GM12878 (cell line): ENCODE results near the gene PSPN. TPM values are rescaled to one million over a fixed set of nuclear protein-coding genes. Genes with fewer than 3 reads are reported as not detected.

ENCODE experiments used
- BHLHE40 ChIP-seq, 2 experiments: fragments of 450-650 bp in 1 of 2; IDR thresholded peaks; 2 replicates each; pipeline ENCODE4 v1.6.1; 2011 to 2017; ENCODE audit warnings: low read depth in 2 of 2, borderline replicate concordance in 1 of 2, improper control_type of control experiment in 1 of 2, low read length in 1 of 2, mild to moderate bottlenecking in 1 of 2
- CBFB ChIP-seq: IDR thresholded peaks from 2 replicates; pipeline ENCODE4 v1.6.1; 2016; ENCODE audit warnings: antibody characterized with exemption, low read depth
- CBX5 ChIP-seq: sonication (generic); IDR thresholded peaks from 2 replicates; pipeline ENCODE4 v1.6.1; 2016; ENCODE audit warnings: low read depth, moderate library complexity, mild to moderate bottlenecking, inconsistent platforms
- CHD2 ChIP-seq: IDR thresholded peaks from 2 replicates; pipeline ENCODE4 v1.6.1; 2011; ENCODE audit warnings: low read depth, low read length, improper control_type of control experiment, borderline replicate concordance
- E2F4 ChIP-seq: IDR thresholded peaks from 2 replicates; pipeline ENCODE4 v1.6.1; 2012; ENCODE audit warnings: low read depth, low read length, improper control_type of control experiment
- EP300 ChIP-seq, 2 experiments: fragments of 150-350 bp in 1 of 2; IDR thresholded peaks; 2 replicates each; pipeline ENCODE4 v1.6.1; 2011 to 2012; ENCODE audit warnings: low read depth in 2 of 2, low read length in 2 of 2, borderline replicate concordance in 1 of 2, improper control_type of control experiment in 1 of 2, inconsistent platforms in 1 of 2; ENCODE audit not compliant: control insufficient read depth in 1 of 2
- FOXK2 ChIP-seq: fragments of 450-650 bp; IDR thresholded peaks from 2 replicates; pipeline ENCODE4 v1.6.1; 2017; ENCODE audit warnings: mild to moderate bottlenecking, moderate library complexity
- HDAC6 ChIP-seq: fragments of 200-600 bp; sonication (generic); IDR thresholded peaks from one replicate; pipeline ENCODE4 v1.8.0; 2017; ENCODE audit warnings: antibody characterized with exemption; ENCODE audit not compliant: unreplicated experiment
- IKZF2 ChIP-seq, 2 experiments: fragments of 450-650 bp; IDR thresholded peaks; 2 replicates each; pipeline ENCODE4 v1.6.1; 2017; ENCODE audit warnings: mild to moderate bottlenecking in 2 of 2, moderate library complexity in 2 of 2
- IRF3 ChIP-seq: fragments of 450-650 bp; IDR thresholded peaks from 2 replicates; pipeline ENCODE4 v1.6.1; 2014; ENCODE audit warnings: mild to moderate bottlenecking
- JUND ChIP-seq: IDR thresholded peaks from 2 replicates; pipeline ENCODE4 v1.6.1; 2012; ENCODE audit warnings: low read depth, mild to moderate bottlenecking, low read length, improper control_type of control experiment, moderate library complexity
- KDM1A ChIP-seq: fragments of 200-600 bp; sonication (generic); IDR thresholded peaks from 2 replicates; pipeline ENCODE4 v1.6.1; 2016; ENCODE audit warnings: borderline replicate concordance
- KLF5 ChIP-seq: fragments of 450-650 bp; IDR thresholded peaks from 2 replicates; pipeline ENCODE4 v1.6.1; 2014; ENCODE audit warnings: mild to moderate bottlenecking; ENCODE audit not compliant: partially characterized antibody
- MTA2 ChIP-seq: fragments of 450-650 bp; IDR thresholded peaks from 2 replicates; pipeline ENCODE4 v1.6.1; 2016; ENCODE audit warnings: low read depth, mild to moderate bottlenecking, moderate library complexity
- MYC ChIP-seq: IDR thresholded peaks from 2 replicates; pipeline ENCODE4 v1.6.1; 2011; ENCODE audit warnings: mild to moderate bottlenecking, low read length, moderate library complexity, inconsistent platforms; ENCODE audit not compliant: insufficient read depth, insufficient replicate concordance, insufficient read length, severe bottlenecking
- RELB ChIP-seq: fragments of 450-650 bp; IDR thresholded peaks from 2 replicates; pipeline ENCODE4 v1.6.1; 2017; ENCODE audit warnings: low read depth, mild to moderate bottlenecking, moderate library complexity
- SREBF2 ChIP-seq: IDR thresholded peaks from 2 replicates; pipeline ENCODE4 v1.6.1; 2012; ENCODE audit warnings: mild to moderate bottlenecking, low read length
- STAT3 ChIP-seq: IDR thresholded peaks from 2 replicates; pipeline ENCODE4 v1.6.1; 2011; ENCODE audit warnings: low read depth, low read length, improper control_type of control experiment
- TAF1 ChIP-seq: IDR thresholded peaks from 2 replicates; pipeline ENCODE4 v1.6.1; 2011; ENCODE audit warnings: mild to moderate bottlenecking, low read depth, low read length, borderline replicate concordance
- TCF12 ChIP-seq: IDR thresholded peaks from 2 replicates; pipeline ENCODE4 v1.6.1; 2011; ENCODE audit warnings: low read depth, mild to moderate bottlenecking, low read length
- TCF3 ChIP-seq: IDR thresholded peaks from 2 replicates; pipeline ENCODE4 v1.6.1; 2012; ENCODE audit warnings: low read depth, mild to moderate bottlenecking, low read length, borderline replicate concordance; ENCODE audit not compliant: insufficient read depth
- YBX1 ChIP-seq: fragments of 450-650 bp; IDR thresholded peaks from 2 replicates; pipeline ENCODE4 v1.6.1; 2016; ENCODE audit warnings: antibody characterized with exemption
- YY1 ChIP-seq: IDR thresholded peaks from 2 replicates; pipeline ENCODE4 v1.6.1; 2011; ENCODE audit warnings: low read depth, mild to moderate bottlenecking, low read length
- ZNF24 ChIP-seq: fragments of 450-650 bp; IDR thresholded peaks from 2 replicates; pipeline ENCODE4 v1.6.1; 2017; ENCODE audit warnings: antibody characterized with exemption, mild to moderate bottlenecking
- polyA plus RNA-seq, 11 experiments: library from polyadenylated mRNA; depleted of rRNA in 4 of 11; unstranded in 6 of 11; stranded (reverse) in 5 of 11; fragments of >200 nt; fragmentation: Nextera tagmentation in 4 of 11; fragmentation: Illumina TruSeq in 1 of 11; extraction: Ambion mirVana in 4 of 11; extraction: Trizol in 1 of 11; gene quantifications; 1 replicate in 1 of 11; 2 replicates in 10 of 11; pipeline versions ENCODE4 v1.2.1 to v1.2.3, GENCODE V29; 2011 to 2016; ENCODE audit warnings: inconsistent platforms in 2 of 11, missing spikeins in 2 of 11, low read depth in 1 of 11
- total RNA-seq, 4 experiments: library from RNA; depleted of rRNA in 3 of 4; stranded (reverse); fragments of >200 nt in 3 of 4; fragmentation: Illumina TruSeq in 1 of 4; extraction: Trizol in 1 of 4; gene quantifications; 2 replicates each; pipeline versions ENCODE4 v1.2.1 to v1.2.3, GENCODE V29; 2013 to 2021
- TF ChIP-seq, protein P1 (sequence below), 3 experiments: IDR thresholded peaks in 2 of 3; conservative IDR thresholded peaks in 1 of 3; 2 replicates each; pipeline ENCODE4 v1.5.1; 2011; ENCODE audit warnings: low read depth in 3 of 3, low read length in 3 of 3, mild to moderate bottlenecking in 3 of 3, control low read depth in 2 of 3, moderate library complexity in 2 of 3, inconsistent platforms in 1 of 3, mixed read lengths in 1 of 3; ENCODE audit not compliant: control insufficient read depth in 2 of 3, insufficient read depth in 1 of 3; ENCODE audit errors: extremely low read depth in 1 of 3

PSPN gene
- total and polyA plus RNA-seq, 10 of the 15 experiments (the other 5 are each of a cell fraction or from before 2014, with no cell fraction given), result 0.27 to 1.2 (median 0.66) TPM

- TF ChIP-seq TAF1 (peak; percentile 30; the same call in 1 of the 2 replicates), BHLHE40 (IDR thresholded peaks at IDR 0.05; ENCODE audit: borderline replicate concordance in 1 of 2, low read depth in 2 of 2, low read length in 1 of 2) (peak; percentile 65 to 81), KDM1A (no peak), MTA2 (no peak; the same call in none of the 2 replicates), TCF12 (0 out of 2 replicates have a peak, but pooled peaks have one; percentile 7), TCF3 (no peak), IRF3 (peak; percentile 100), YBX1 (no peak), IKZF2 (IDR thresholded peaks at IDR 0.05) (peak in 1 of 2 experiments; percentile 75; a peak in 2 of 4 replicates), STAT3 (no peak), CBFB (no peak), JUND (no peak), CHD2 (peak; percentile 97), FOXK2 (no peak; the same call in 1 of the 2 replicates), HDAC6 (no peak), CBX5 (no peak), MYC (no peak), KLF5 (peak; percentile 97), EP300 (IDR thresholded peaks at IDR 0.05; ENCODE audit: borderline replicate concordance in 1 of 2, control insufficient read depth in 1 of 2, low read depth in 2 of 2, low read length in 2 of 2) (no peak), E2F4 (peak; percentile 80), SREBF2 (no peak), YY1 (peak; percentile 74), ZNF24 (no peak), RELB (no peak; the same call in 1 of the 2 replicates)
- TF ChIP-seq, protein P1, sequence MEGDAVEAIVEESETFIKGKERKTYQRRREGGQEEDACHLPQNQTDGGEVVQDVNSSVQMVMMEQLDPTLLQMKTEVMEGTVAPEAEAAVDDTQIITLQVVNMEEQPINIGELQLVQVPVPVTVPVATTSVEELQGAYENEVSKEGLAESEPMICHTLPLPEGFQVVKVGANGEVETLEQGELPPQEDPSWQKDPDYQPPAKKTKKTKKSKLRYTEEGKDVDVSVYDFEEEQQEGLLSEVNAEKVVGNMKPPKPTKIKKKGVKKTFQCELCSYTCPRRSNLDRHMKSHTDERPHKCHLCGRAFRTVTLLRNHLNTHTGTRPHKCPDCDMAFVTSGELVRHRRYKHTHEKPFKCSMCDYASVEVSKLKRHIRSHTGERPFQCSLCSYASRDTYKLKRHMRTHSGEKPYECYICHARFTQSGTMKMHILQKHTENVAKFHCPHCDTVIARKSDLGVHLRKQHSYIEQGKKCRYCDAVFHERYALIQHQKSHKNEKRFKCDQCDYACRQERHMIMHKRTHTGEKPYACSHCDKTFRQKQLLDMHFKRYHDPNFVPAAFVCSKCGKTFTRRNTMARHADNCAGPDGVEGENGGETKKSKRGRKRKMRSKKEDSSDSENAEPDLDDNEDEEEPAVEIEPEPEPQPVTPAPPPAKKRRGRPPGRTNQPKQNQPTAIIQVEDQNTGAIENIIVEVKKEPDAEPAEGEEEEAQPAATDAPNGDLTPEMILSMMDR (IDR thresholded peaks at IDR 0.05 in 2 of 3, conservative IDR thresholded peaks at IDR 0.05 in 1 of 3; ENCODE audit: control insufficient read depth in 2 of 3, extremely low read depth in 1 of 3, insufficient read depth in 1 of 3, low read depth in 3 of 3, low read length in 3 of 3), result no peak
These were observed 49.4 kb upstream of the PSPN start (continued) for GRCh38 chr19:6424939-6425731.
